SK-N-DZ (cell line): ENCODE data around the gene KDM2A.
A peak's percentile ranks its signal among the peaks of the same experiment; 100 is the strongest.

Experiments used
- DNase-seq: peaks from one replicate; pipeline ENCODE4 v3.0.0-alpha.2; 2015; ENCODE audit warnings: low spot score

Gene KDM2A

DNA sequence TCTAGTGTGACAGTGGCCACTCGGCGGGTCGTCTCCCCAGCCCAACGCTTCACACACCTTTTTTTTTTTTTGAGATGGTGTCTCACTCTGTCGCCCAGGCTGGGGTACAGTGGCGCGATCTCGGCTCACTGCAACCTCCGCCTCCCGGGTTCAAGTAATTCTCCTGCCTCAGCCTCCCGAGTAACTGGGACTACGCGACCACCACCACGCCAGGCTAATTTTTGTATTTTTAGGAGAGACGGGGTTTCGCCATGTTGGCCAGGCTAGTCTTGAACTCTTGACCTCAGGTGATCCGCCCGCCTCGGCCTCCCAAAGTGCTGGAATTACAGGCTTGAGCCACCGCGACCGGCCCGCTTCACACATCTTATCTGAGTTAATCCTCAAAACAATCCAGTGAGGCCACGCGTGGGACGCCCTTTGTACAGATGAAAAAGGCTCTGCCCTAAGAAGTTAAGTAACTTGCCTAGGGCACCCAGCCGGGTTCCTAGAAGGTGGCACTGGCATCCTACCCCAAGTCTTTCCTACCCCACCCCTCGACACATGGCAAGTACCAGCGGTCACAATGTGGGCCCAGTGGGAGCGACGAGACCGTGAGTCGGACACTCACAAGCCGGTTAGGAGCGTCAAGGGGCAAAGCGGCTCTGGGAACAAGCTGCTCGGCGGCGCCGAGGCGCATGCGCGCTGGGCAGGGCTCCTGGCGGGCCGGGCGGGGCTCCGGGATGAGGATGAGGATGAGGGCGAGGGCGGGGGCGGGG is 142.0 kb downstream of the KDM2A start:
- DNase-seq, result peak; percentile 68

GRCh38 chr11:67261640-67261945 is 142.5 kb downstream of the KDM2A start:
- no peak for DNase-seq

DNA sequence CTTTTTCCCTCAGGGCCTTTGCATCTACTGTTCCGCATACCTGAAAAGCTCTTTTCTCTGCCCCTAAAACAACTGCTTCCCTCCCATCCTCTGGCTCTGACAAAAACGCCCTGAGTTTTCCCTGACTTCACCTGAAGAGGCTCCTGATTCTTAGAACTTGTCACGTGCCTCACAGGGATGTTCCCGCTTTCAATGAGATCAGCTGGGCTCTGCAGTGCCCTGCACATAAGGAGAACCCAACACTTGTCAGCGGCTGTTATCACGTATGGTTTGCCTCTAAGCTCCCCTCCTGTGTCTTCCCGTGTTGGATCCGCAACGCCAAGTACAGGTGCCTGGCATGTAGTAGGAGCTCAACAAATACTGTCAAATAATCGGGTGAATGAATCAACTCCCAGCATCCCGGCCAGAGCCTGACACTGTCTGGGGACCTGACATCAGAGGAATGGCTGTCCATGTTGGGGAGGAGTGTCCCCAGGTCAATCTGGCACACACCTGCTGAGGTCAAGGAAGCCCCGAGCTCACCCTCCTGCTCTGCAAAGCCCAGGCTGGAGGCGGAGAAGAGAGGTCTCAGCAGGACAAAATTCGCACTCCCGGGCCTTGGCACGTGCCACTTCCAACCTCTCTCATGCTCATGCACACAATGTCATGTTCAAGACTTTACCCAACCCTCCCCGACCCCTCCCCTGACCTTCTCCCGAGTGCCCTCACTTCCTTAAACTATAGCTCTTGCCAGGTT is 143.1 kb downstream of the KDM2A start:
- DNase-seq, result peak; percentile 36

- peak; percentile 85 for DNase-seq
Measured at GRCh38 chr11:67262731-67263675, 143.9 kb downstream of the KDM2A start.

DNA sequence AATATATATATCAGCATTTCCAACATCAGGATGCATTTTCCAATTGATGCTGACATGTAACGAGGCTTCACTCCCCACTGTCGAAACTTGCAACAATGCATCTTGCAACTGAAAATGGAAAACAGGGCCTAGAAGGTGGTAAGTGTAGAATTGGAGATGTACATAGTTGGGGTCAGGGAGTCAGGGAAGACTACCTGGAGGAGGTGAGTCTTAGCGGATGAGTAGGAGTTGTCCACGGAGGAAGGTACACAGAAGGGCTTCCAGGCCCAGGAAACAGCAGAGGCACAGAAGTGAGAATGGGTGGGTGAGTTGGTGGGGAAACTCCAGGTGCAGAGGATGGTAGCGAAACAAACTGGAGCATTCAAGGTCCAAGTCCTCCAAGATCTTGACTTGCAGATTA is 145.2 kb downstream of the KDM2A start:
- DNase-seq, result no peak

DNA sequence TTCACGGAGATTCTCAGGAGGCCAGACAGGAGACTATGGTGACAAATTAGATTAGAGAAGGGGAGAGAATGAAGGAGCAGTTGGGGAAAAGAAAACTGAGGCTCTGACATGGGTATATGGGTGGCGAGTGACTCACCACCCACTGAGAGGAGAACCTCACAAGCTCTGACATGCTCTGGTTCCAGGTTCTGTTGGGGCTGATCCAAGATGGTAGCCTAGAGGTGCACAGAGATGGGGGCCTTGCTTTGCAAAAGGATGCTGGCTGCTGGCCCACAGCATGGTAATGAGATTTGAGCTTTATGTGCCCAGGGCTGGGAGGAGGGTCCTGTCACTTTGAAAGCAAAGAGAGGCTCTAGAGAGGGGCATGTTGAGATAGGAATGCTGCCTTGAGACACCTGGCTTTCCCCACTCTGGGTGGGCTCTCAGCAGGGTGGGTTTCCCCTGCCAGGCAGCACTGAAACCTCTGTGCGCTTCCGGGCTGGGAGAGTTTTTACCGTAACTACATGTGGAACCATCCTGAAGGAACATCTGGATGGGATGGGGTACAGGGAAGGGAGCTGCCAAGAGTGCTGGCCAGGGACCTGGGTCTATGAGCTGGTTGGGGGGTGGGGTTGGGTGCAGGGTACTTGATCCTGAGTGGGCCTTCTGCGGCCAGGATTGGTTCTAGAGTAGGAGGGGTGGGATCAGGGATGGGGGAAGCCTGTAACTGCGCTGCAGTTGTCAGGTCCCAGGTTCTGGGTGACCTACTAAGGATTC is 146.0 kb downstream of the KDM2A start:
- no peak for DNase-seq

- peak; percentile 53 for DNase-seq
Measured at GRCh38 chr11:67265633-67266448, 146.8 kb downstream of the KDM2A start.

DNA sequence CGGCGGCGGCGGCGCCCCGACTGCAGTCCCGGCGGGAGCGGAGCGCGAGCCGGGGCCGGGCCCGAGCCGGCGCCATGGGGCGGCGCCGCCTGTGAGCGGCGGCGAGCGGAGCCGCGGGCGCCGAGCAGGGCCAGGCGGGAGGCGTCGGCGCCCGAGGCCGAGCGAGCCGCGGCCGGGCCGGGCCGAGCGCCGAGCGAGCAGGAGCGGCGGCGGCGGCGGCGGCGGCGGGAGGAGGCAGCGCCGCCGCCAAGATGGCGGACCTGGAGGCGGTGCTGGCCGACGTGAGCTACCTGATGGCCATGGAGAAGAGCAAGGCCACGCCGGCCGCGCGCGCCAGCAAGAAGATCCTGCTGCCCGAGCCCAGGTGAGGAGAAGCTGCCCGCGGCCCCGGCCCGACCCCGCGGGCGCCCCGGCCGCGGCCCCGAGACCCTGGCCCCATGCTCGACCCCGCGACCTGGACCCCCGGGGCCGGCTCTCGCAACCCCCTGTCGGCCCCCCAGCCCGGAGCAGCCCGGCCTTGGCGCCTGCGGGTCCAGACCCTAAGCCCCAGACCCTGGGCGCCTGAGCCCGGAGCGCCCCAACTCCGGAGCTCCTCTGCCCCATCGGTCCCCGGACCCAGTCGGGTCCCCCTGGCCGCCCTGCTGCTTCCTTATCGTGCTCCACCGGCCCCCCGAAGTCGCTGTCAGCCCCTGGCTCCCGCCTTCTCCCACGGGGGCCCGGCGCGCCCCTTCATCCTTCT is 147.6 kb downstream of the KDM2A start, which contains the start of gene GRK2:
Gene GRK2 (plus strand): TSS at position 25 of the 739 bp plus-strand sequence. CDS start 227 bp downstream, at position 252.
- no peak for DNase-seq

DNA sequence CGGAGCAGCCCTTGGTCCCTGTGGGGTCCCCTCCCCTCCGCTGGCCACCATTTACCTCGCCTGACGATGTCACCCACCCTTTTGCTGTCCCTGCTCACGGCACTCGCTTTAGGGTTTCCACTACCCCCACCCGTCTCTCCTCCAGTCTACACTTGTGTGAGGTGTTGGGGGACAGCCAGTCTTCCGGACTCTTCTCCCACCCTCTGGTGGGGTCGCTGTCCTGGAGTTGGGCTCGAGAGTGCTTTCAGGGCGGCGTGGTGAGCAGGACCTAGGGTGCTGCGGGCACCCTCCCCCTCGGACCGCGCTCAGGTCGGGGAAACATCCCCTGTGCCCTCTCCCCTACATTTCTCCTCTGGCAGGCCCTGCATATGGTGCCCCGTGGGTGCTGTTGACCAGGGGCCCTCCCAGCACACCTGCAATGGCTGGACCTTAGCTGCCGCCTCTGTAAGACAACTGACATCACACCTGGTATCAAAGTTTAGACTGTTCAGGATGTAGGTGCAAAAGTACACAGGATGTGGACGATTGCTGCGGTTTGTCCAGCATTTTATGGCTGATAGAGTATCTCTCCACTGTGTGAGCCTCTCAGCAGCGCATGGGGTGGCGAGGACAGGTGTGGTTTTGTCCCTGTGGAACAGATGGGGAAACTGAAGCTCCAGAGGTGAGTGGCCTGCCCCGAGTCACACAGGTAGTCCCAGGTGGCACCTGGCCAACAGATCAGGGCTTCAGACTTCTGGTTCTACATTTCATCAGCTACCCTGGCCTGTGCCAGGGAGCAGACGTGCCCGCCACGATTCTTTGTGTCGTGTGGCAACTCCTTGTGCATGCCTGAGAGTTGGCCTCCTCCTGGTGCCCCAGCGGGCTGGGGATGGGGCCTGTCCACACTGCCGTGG is 148.4 kb downstream of the KDM2A start:
- no peak for DNase-seq

GRCh38 chr11:67268081-67268961 is 149.3 kb downstream of the KDM2A start:
- DNase-seq, result no peak

DNA sequence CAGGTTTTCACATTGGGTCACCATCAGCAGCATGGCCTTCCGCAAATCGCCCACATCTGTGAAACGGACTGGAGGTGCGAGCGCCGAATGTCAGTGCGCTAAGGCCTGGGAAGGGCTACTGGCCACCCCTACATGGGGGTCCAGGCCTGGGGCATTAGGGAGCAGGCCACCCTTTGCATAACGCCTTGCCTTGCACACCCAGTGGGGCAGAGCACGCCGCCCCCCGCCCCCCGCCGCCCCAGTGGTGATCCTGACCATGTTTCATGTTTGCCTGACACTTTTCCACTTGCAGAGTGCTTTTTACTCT is 149.9 kb downstream of the KDM2A start:
- no peak for DNase-seq

GRCh38 chr11:67269401-67270255 is 150.6 kb downstream of the KDM2A start:
- DNase-seq, result no peak

DNA sequence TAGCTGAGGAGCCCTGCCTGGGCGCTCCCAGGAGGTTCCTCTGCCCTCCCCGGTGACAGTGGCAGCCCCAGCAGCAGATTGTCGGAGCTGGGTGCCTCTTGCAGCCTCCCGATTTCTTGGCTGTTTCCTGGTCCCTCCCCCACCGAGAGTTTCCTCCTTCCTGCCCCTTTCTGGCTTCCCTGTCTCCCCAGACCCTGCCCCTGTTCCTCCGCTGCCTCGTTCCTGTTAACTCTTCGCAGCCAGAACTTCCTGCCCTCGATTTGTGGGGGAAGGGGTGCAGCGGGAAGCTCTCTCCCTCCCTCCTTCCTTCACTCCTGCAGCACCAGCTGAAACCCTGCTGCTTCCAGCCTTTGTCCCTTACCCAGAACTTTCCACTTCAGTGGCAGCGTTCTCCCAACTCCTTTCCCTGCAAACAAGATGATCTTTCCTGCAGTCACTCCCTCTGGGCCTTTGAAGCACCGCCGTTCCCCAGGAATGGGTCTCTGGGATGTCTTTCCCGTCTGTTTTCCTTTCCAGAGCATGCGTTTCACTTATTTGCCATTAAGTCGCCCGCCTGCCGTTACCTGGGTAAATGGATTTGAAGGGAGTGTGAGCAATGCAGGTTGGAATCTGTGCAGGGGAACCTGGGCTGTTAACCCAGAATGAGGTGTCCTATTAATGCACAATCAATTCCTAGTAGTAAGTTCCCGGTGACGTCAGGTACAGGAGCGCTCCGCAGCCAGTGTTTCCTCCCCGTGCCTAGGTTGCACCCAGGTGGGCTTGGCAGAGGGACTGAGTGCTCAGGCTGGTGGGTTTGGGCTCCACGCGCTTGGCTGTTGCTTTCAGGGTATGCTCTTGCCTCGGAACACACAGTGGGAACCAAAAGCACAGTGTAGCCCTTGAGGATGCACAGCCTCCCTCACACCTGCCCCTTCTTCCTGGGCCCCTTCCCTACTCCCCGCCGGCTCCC is 151.5 kb downstream of the KDM2A start:
- no peak for DNase-seq

DNA sequence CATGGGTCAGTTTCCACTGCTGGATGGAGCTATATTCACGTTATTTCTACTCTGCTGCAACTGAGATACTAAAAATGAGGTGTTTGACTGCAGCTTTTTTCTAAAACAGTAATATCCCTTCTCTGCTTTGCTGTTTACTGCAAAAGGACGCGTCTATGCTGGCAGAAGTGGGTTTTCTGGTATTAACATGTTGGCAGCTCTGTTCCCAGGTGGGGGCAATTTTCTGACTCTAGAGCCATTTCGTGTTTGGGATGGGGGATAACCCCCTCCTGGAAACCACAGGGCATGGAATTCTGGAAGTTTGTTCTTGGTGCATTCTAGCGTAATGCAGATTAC is 152.1 kb downstream of the KDM2A start:
- DNase-seq, result no peak

DNA sequence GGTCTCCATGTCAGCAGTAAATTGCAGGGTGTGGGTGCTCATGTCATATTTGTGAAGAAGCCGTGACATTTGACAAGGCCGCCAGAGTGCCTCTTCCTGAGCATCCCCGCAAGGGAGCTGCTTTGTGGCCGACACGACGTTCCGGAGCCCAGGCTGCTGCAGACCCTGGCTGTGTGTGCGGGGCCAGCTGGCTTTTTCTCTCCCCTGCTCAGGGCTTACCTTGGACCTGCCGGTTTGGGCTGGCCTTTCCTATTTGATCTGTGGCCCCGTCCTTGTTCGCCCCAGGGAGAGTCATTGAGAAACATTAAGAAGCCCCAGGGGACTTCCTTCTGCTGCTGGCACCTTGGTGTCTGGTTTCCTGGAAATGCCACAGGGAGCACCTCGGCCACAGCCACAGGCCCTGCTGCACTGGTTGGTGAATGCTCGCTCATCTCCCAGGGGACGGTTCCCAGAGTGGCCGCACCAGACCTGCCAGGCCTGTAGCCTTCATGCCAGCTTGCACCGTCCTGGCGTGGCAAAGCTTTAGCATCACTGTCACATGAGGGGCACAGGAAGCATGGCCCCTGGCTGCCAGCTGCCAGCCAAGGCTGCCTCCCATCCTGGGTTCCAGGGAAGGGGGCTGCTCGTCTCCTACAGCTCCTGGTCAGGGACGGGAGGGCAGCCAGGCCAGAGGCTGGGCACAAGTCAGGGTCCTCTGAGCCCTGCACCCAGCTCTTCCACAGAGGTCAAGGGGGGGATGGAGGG is 152.7 kb downstream of the KDM2A start:
- no peak for DNase-seq
